SK-N-SH treated with all-trans-retinoic acid at 6 μM for 48 hours (cell line): ENCODE results near the gene ISG20.

Experiments used
- ATAC-seq: fragments of 200-7000 bp; cut with Tn5 transposase; 3 replicates; pipeline ENCODE4 v1.9.1; 2020; ENCODE audit warnings: mild to moderate bottlenecking, moderate library complexity
- ARNTL ChIP-seq: fragments of 450-650 bp; formaldehyde crosslinking; IDR thresholded peaks from 2 replicates; pipeline ENCODE4 v1.5.0; 2020; ENCODE audit warnings: low read depth, mild to moderate bottlenecking, moderate library complexity, borderline replicate concordance
- BACH2 ChIP-seq: fragments of 250-450 bp; sonication (Bioruptor Pico); IDR thresholded peaks from 2 replicates; pipeline ENCODE4 v1.9.0; 2021; ENCODE audit warnings: mild to moderate bottlenecking, borderline replicate concordance
- CSDC2 ChIP-seq: fragments of 250-450 bp; sonication (Bioruptor Pico); IDR thresholded peaks from 2 replicates; pipeline ENCODE4 v1.5.0; 2020; ENCODE audit warnings: mild to moderate bottlenecking, moderate library complexity
- CSRNP3 ChIP-seq: fragments of 250-450 bp; sonication (Bioruptor Pico); IDR thresholded peaks from 2 replicates; pipeline ENCODE4 v1.5.1; 2021; ENCODE audit warnings: mild to moderate bottlenecking, moderate library complexity
- GLIS3 ChIP-seq: fragments of 250-450 bp; sonication (Bioruptor Pico); IDR thresholded peaks from 2 replicates; pipeline ENCODE4 v1.5.0; 2020; ENCODE audit warnings: mild to moderate bottlenecking, moderate library complexity
- ISL1 ChIP-seq: fragments of 250-450 bp; sonication (Bioruptor Pico); IDR thresholded peaks from 2 replicates; pipeline ENCODE4 v2.1.2; 2022; ENCODE audit warnings: mild to moderate bottlenecking, moderate library complexity
- OSR1 ChIP-seq: fragments of 250-450 bp; sonication (Bioruptor Pico); IDR thresholded peaks from 2 replicates; pipeline ENCODE4 v1.8.0; 2022; ENCODE audit warnings: moderate library complexity, mild to moderate bottlenecking, inconsistent platforms
- PATZ1 ChIP-seq: fragments of 250-450 bp; sonication (Bioruptor Pico); IDR thresholded peaks from 2 replicates; pipeline ENCODE4 v1.8.0; 2020; ENCODE audit warnings: mild to moderate bottlenecking, moderate library complexity, borderline replicate concordance
- RARB ChIP-seq: fragments of 250-450 bp; sonication (Bioruptor Pico); IDR thresholded peaks from 2 replicates; pipeline ENCODE4 v1.8.0; 2021; ENCODE audit warnings: mild to moderate bottlenecking, moderate library complexity
- TCF4 ChIP-seq: fragments of 250-450 bp; sonication (Bioruptor Pico); IDR thresholded peaks from 2 replicates; pipeline ENCODE4 v1.8.0; 2021; ENCODE audit warnings: mild to moderate bottlenecking, moderate library complexity, borderline replicate concordance
- TOX ChIP-seq: fragments of 250-450 bp; sonication (Bioruptor Pico); IDR thresholded peaks from 2 replicates; pipeline ENCODE4 v1.8.0; 2021; ENCODE audit warnings: mild to moderate bottlenecking, moderate library complexity, borderline replicate concordance
- TSHZ2 ChIP-seq: fragments of 250-450 bp; sonication (Bioruptor Pico); IDR thresholded peaks from 2 replicates; pipeline ENCODE4 v1.5.0; 2020; ENCODE audit warnings: mild to moderate bottlenecking, moderate library complexity
- ZC3H10 ChIP-seq: fragments of 250-450 bp; sonication (Bioruptor Pico); IDR thresholded peaks from 2 replicates; pipeline ENCODE4 v1.5.1; 2021; ENCODE audit warnings: mild to moderate bottlenecking, moderate library complexity
- ZFP30 ChIP-seq: fragments of 450-650 bp; formaldehyde crosslinking; IDR thresholded peaks from 2 replicates; pipeline ENCODE4 v1.5.0; 2022; ENCODE audit warnings: mild to moderate bottlenecking, moderate library complexity
- ZNF565 ChIP-seq: fragments of 450-650 bp; formaldehyde crosslinking; conservative IDR thresholded peaks from 2 replicates; pipeline ENCODE4 v1.5.0; 2020; ENCODE audit warnings: low read depth, mild to moderate bottlenecking, moderate library complexity
- ZNF70 ChIP-seq: fragments of 450-650 bp; formaldehyde crosslinking; IDR thresholded peaks from 2 replicates; pipeline ENCODE4 v1.5.0; 2020; ENCODE audit warnings: mild to moderate bottlenecking, moderate library complexity
- ZNF8 ChIP-seq: fragments of 450-650 bp; formaldehyde crosslinking; IDR thresholded peaks from 2 replicates; pipeline ENCODE4 v1.5.0; 2020; ENCODE audit warnings: mild to moderate bottlenecking, moderate library complexity
- TF ChIP-seq, protein P1 (sequence below): fragments of 250-450 bp; sonication (Bioruptor Pico); IDR thresholded peaks from 2 replicates; pipeline ENCODE4 v1.5.1; 2020; ENCODE audit warnings: low read depth, mild to moderate bottlenecking, moderate library complexity
- TF ChIP-seq, protein P2 (sequence below): fragments of 250-450 bp; sonication (Bioruptor Pico); IDR thresholded peaks from 2 replicates; pipeline ENCODE4 v1.8.0; 2021; ENCODE audit warnings: low read depth, mild to moderate bottlenecking, moderate library complexity, borderline replicate concordance

Gene ISG20

DNA sequence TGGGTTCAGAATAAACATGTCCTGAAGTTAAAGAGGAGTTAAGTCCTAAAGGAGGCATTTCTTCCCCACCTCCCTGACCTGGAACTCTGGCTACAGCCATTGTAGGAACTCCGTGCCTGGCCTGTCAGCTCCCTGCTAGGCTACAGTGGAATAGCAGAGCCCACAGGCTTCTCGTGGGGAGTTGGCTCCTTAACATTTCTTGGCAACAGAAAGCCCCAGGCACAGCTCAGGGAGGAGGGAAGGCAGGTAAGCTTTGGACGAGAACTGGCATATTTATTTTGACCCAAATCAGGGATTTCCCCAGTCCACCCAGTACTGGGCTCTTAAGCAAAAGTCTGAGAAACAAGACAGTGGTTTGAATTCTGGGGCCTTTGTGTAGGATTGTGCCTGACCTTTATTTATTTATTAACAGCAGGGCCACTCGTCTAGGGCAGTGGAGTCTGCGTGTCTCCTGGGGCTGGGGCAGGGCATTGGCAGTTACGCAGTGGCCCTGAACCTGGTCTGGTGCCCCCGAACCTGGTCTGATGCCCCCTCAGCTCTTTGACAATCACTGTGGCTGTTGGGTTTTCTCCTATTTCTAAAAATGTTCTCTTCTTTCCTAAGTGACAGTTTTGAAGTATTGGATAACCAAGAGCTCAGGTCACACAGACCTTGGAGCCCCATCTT lies 7.9 kb upstream of the ISG20 start:
- TF ChIP-seq, protein P1, sequence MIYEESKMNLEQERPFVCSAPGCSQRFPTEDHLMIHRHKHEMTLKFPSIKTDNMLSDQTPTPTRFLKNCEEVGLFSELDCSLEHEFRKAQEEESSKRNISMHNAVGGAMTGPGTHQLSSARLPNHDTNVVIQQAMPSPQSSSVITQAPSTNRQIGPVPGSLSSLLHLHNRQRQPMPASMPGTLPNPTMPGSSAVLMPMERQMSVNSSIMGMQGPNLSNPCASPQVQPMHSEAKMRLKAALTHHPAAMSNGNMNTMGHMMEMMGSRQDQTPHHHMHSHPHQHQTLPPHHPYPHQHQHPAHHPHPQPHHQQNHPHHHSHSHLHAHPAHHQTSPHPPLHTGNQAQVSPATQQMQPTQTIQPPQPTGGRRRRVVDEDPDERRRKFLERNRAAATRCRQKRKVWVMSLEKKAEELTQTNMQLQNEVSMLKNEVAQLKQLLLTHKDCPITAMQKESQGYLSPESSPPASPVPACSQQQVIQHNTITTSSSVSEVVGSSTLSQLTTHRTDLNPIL = no peak
- no peak for TF ChIP-seq GLIS3 (CRISPR knock-in tag)
- no peak for TF ChIP-seq PATZ1
- no peak for TF ChIP-seq BACH2 (CRISPR knock-in tag)
- TF ChIP-seq ISL1 (CRISPR knock-in tag) = no peak
- TF ChIP-seq, protein P2, sequence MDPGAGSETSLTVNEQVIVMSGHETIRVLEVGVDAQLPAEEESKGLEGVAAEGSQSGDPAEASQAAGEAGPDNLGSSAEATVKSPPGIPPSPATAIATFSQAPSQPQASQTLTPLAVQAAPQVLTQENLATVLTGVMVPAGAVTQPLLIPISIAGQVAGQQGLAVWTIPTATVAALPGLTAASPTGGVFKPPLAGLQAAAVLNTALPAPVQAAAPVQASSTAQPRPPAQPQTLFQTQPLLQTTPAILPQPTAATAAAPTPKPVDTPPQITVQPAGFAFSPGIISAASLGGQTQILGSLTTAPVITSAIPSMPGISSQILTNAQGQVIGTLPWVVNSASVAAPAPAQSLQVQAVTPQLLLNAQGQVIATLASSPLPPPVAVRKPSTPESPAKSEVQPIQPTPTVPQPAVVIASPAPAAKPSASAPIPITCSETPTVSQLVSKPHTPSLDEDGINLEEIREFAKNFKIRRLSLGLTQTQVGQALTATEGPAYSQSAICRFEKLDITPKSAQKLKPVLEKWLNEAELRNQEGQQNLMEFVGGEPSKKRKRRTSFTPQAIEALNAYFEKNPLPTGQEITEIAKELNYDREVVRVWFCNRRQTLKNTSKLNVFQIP (CRISPR knock-in tag) = no peak
- TF ChIP-seq RARB (CRISPR knock-in tag) = no peak
- no peak for TF ChIP-seq ZNF70
- TF ChIP-seq ZFP30 = no peak
- no peak for TF ChIP-seq ARNTL (CRISPR knock-in tag)
- TF ChIP-seq TSHZ2 (CRISPR knock-in tag) = no peak
- TF ChIP-seq TOX (CRISPR knock-in tag) = no peak
- no peak for ATAC-seq

GRCh38 chr15:88631464-88632028 lies 7.3 kb upstream of the ISG20 start:
- ATAC-seq = no peak
- TF ChIP-seq TOX (CRISPR knock-in tag) (no peak), BACH2 (CRISPR knock-in tag) (no peak), PATZ1 (no peak), RARB (CRISPR knock-in tag) (no peak), ISL1 (CRISPR knock-in tag) (no peak), ZFP30 (no peak), ZNF8 (CRISPR knock-in tag) (no peak), ARNTL (CRISPR knock-in tag) (no peak), TSHZ2 (CRISPR knock-in tag) (no peak), ZNF70 (no peak), TCF4 (CRISPR knock-in tag) (no peak), OSR1 (CRISPR knock-in tag) (no peak), ZNF565 (CRISPR knock-in tag) (no peak), CSDC2 (CRISPR knock-in tag) (no peak), CSRNP3 (CRISPR knock-in tag) (no peak), ZC3H10 (CRISPR knock-in tag) (no peak)
- TF ChIP-seq, protein P2 (CRISPR knock-in tag) = no peak
- TF ChIP-seq, protein P1 = no peak
